ENCODE data around the gene SCN9A.
"Not testable (repeated sequence)": the region's sequence is repeated elsewhere in the genome, so short reads cannot be mapped to it uniquely, and the experiment has no call there.

The SCN9A gene

GRCh38 chr2:166239548-166239947, 136.2 kb downstream of the SCN9A start:
- DNase-seq = no peak

- no peak for DNase-seq
Observed at GRCh38 chr2:166238176-166238575, 137.6 kb downstream of the SCN9A start.

- no peak for DNase-seq
Observed at GRCh38 chr2:166234112-166234846, 141.5 kb downstream of the SCN9A start.

GRCh38 chr2:166233244-166233643, 142.5 kb downstream of the SCN9A start:
- DNase-seq = no peak

- no peak for DNase-seq
Observed at GRCh38 chr2:166230724-166231070, 145.0 kb downstream of the SCN9A start.

- DNase-seq = no peak
Observed at GRCh38 chr2:166230024-166230723, 145.6 kb downstream of the SCN9A start.

GRCh38 chr2:166229678-166230023, 146.1 kb downstream of the SCN9A start:
- DNase-seq = no peak

- no peak for DNase-seq
Observed at GRCh38 chr2:166224197-166224596, 151.5 kb downstream of the SCN9A start.

GRCh38 chr2:166223298-166223697, 152.4 kb downstream of the SCN9A start:
- DNase-seq = no peak

GRCh38 chr2:166211079-166211478, 164.7 kb downstream of the SCN9A start:
- DNase-seq = no peak

- DNase-seq = not testable (repeated sequence)
Observed at GRCh38 chr2:166209944-166210343, 165.8 kb downstream of the SCN9A start.

- DNase-seq = not testable (repeated sequence)
Observed at GRCh38 chr2:166209367-166209766, 166.4 kb downstream of the SCN9A start.

- not testable (repeated sequence) for DNase-seq
Observed at GRCh38 chr2:166206153-166206552, 169.6 kb downstream of the SCN9A start.

GRCh38 chr2:166202778-166203177, 173.0 kb downstream of the SCN9A start:
- no peak for DNase-seq

GRCh38 chr2:166197446-166197845, 178.3 kb downstream of the SCN9A start:
- DNase-seq = no peak

- DNase-seq = no peak
Observed at GRCh38 chr2:166193407-166193806, 182.3 kb downstream of the SCN9A start.

- DNase-seq = no peak
Observed at GRCh38 chr2:166188084-166188483, 187.7 kb downstream of the SCN9A start.

GRCh38 chr2:166184789-166185188, 191.0 kb downstream of the SCN9A start:
- no peak for DNase-seq

- DNase-seq = no peak
Observed at GRCh38 chr2:166181813-166182154, 194.0 kb downstream of the SCN9A start.

GRCh38 chr2:166180951-166181812, 194.6 kb downstream of the SCN9A start:
- DNase-seq = no peak

- DNase-seq = no peak
Observed at GRCh38 chr2:166179201-166179600, 196.5 kb downstream of the SCN9A start.

GRCh38 chr2:166173263-166173662, 202.5 kb downstream of the SCN9A start:
- DNase-seq = no peak

GRCh38 chr2:166171216-166171615, 204.5 kb downstream of the SCN9A start:
- no peak for DNase-seq

GRCh38 chr2:166170356-166170755, 205.4 kb downstream of the SCN9A start:
- no peak for DNase-seq
